Middle frontal gyrus (tissue), 1 donor: ENCODE measurements around the gene MMS19.
"Not testable (repeated sequence)": the region's sequence is repeated elsewhere in the genome, so short reads cannot be mapped to it uniquely, and the experiment has no call there.

Experiments used
- DNase-seq: peaks from one replicate; pipeline ENCODE4 v3.0.0-alpha.2; 2015; ENCODE audit warnings: low spot score; ENCODE audit errors: extremely low spot score

Gene MMS19

GRCh38 chr10:97498076-97498840 lies at the start of gene MMS19:
MMS19 (minus strand) TSS chr10:97498422; CDS start chr10:97498384, 38 bp downstream.
- DNase-seq: peak; percentile 93

- DNase-seq: no peak
These were observed 49.7 kb upstream of the MMS19 start for GRCh38 chr10:97547962-97548361.

GRCh38 chr10:97547271-97547600 lies 49.0 kb upstream of the MMS19 start:
- DNase-seq: no peak

- no peak for DNase-seq
These were observed 48.4 kb upstream of the MMS19 start for GRCh38 chr10:97546456-97547270.

- peak; percentile 76 for DNase-seq
These were observed 44.9 kb upstream of the MMS19 start for GRCh38 chr10:97543025-97543546.

- peak; percentile 6 for DNase-seq
These were observed 44.2 kb upstream of the MMS19 start for GRCh38 chr10:97542169-97543024.

GRCh38 chr10:97540669-97541500 lies 42.7 kb upstream of the MMS19 start:
- DNase-seq: no peak

- DNase-seq: no peak
These were observed 41.4 kb upstream of the MMS19 start for GRCh38 chr10:97539523-97540200.

- DNase-seq: no peak
These were observed 40.6 kb upstream of the MMS19 start for GRCh38 chr10:97538839-97539238.

- no peak for DNase-seq
These were observed 40.2 kb upstream of the MMS19 start for GRCh38 chr10:97538411-97538810.

- DNase-seq: no peak
These were observed 39.1 kb upstream of the MMS19 start for GRCh38 chr10:97537186-97537869.

- no peak for DNase-seq
These were observed 36.6 kb upstream of the MMS19 start for GRCh38 chr10:97534746-97535367.

GRCh38 chr10:97533888-97534287 lies 35.7 kb upstream of the MMS19 start:
- no peak for DNase-seq

GRCh38 chr10:97532935-97533671 lies 34.9 kb upstream of the MMS19 start:
- no peak for DNase-seq

GRCh38 chr10:97531401-97531986 lies 33.3 kb upstream of the MMS19 start:
- no peak for DNase-seq

GRCh38 chr10:97529685-97530465 lies 31.7 kb upstream of the MMS19 start:
- no peak for DNase-seq

- DNase-seq: not testable (repeated sequence)
These were observed 30.7 kb upstream of the MMS19 start for GRCh38 chr10:97528876-97529275.
